Endometrium (tissue), 2 donors: ENCODE data around the gene CNOT4.
A peak's percentile ranks its signal among the peaks of the same experiment; 100 is the strongest.
"Not testable (repeated sequence)": the region's sequence is repeated elsewhere in the genome, so short reads cannot be mapped to it uniquely, and the experiment has no call there.

Source experiments
- FAIRE-seq: peaks from 2 replicates; lab custom pipeline; 2012; peaks lifted over from hg19 to GRCh38; lab: Jason Lieb, UNC
- donor health status: control.
- donor health status: control.

Gene CNOT4

GRCh38 chr7:135454060-135454459 lies 55.8 kb downstream of the CNOT4 start:
- no peak for FAIRE-seq

- no peak for FAIRE-seq
These were observed 60.5 kb downstream of the CNOT4 start for GRCh38 chr7:135449436-135449835.

- no peak for FAIRE-seq
These were observed 61.1 kb downstream of the CNOT4 start for GRCh38 chr7:135448753-135449152.

GRCh38 chr7:135447748-135448147 lies 62.2 kb downstream of the CNOT4 start:
- FAIRE-seq, result no peak

GRCh38 chr7:135445690-135446089 lies 64.2 kb downstream of the CNOT4 start:
- FAIRE-seq, result peak; percentile 95

- FAIRE-seq, result not testable (repeated sequence)
These were observed 64.6 kb downstream of the CNOT4 start for GRCh38 chr7:135445266-135445665.

- FAIRE-seq, result no peak
These were observed 68.1 kb downstream of the CNOT4 start for GRCh38 chr7:135441791-135442190.

- FAIRE-seq, result no peak
These were observed 75.9 kb downstream of the CNOT4 start for GRCh38 chr7:135434047-135434446.

GRCh38 chr7:135430626-135431025 lies 79.3 kb downstream of the CNOT4 start:
- FAIRE-seq, result no peak

GRCh38 chr7:135428879-135429278 lies 81.0 kb downstream of the CNOT4 start:
- FAIRE-seq, result no peak

GRCh38 chr7:135428011-135428410 lies 81.9 kb downstream of the CNOT4 start:
- no peak for FAIRE-seq

GRCh38 chr7:135427166-135427565 lies 82.7 kb downstream of the CNOT4 start:
- FAIRE-seq, result peak; percentile 63

GRCh38 chr7:135425036-135425435 lies 84.9 kb downstream of the CNOT4 start:
- FAIRE-seq, result no peak

GRCh38 chr7:135420786-135421185 lies 89.1 kb downstream of the CNOT4 start:
- no peak for FAIRE-seq

- FAIRE-seq, result no peak
These were observed 93.5 kb downstream of the CNOT4 start for GRCh38 chr7:135416431-135416830.

GRCh38 chr7:135414850-135415439 lies 95.0 kb downstream of the CNOT4 start:
- no peak for FAIRE-seq

GRCh38 chr7:135414208-135414607 lies 95.7 kb downstream of the CNOT4 start:
- FAIRE-seq, result no peak

GRCh38 chr7:135411098-135411497 lies 98.8 kb downstream of the CNOT4 start:
- FAIRE-seq, result no peak

- peak; percentile 12 for FAIRE-seq
These were observed 99.4 kb downstream of the CNOT4 start for GRCh38 chr7:135410543-135410942.

- FAIRE-seq, result no peak
These were observed 99.9 kb downstream of the CNOT4 start for GRCh38 chr7:135409845-135410542.

GRCh38 chr7:135407884-135408283 lies 102.0 kb downstream of the CNOT4 start:
- FAIRE-seq, result no peak

- FAIRE-seq, result no peak
These were observed 103.0 kb downstream of the CNOT4 start for GRCh38 chr7:135406918-135407317.

GRCh38 chr7:135405969-135406368 lies 103.9 kb downstream of the CNOT4 start:
- FAIRE-seq, result no peak

- no peak for FAIRE-seq
These were observed 106.6 kb downstream of the CNOT4 start for GRCh38 chr7:135403302-135403701.
